Muscle layer of duodenum (tissue), 2 donors: ENCODE results near the gene DPP4.
"Not testable (repeated sequence)": the region's sequence is repeated elsewhere in the genome, so short reads cannot be mapped to it uniquely, and the experiment has no call there.

ENCODE experiments used
- H3K27ac ChIP-seq: one replicate; pipeline ENCODE4 v1.7.0; 2013; ENCODE audit warnings: mild to moderate bottlenecking, low read length
- H3K27me3 ChIP-seq: one replicate; pipeline ENCODE4 v1.7.0; 2013; ENCODE audit warnings: low read depth, mild to moderate bottlenecking, control low read depth, low read length
- H3K36me3 ChIP-seq, 2 donors: one replicate each; pipeline ENCODE4 v1.7.0; 2013; ENCODE audit warnings: low read length in 2 of 2, control low read depth in 1 of 2, mild to moderate bottlenecking in 1 of 2; ENCODE audit not compliant: insufficient read depth in 2 of 2, control insufficient read depth in 1 of 2
- H3K4me1 ChIP-seq, 2 donors: one replicate each; pipeline ENCODE4 v1.7.0; 2013; ENCODE audit warnings: low read length in 2 of 2, mild to moderate bottlenecking in 2 of 2, control low read depth in 1 of 2, moderate library complexity in 1 of 2; ENCODE audit not compliant: insufficient read depth in 2 of 2, control insufficient read depth in 1 of 2
- H3K4me3 ChIP-seq, 2 donors: one replicate each; pipeline ENCODE4 v1.7.0; 2013; ENCODE audit warnings: low read length in 2 of 2, low read depth in 1 of 2, mild to moderate bottlenecking in 1 of 2
- H3K9me3 ChIP-seq, 2 donors: one replicate each; pipeline ENCODE4 v1.7.0; 2013; ENCODE audit warnings: low read length in 2 of 2, control low read depth in 1 of 2, mild to moderate bottlenecking in 1 of 2; ENCODE audit not compliant: control insufficient read depth in 1 of 2
- donor health status: healthy.

The DPP4 gene

DNA sequence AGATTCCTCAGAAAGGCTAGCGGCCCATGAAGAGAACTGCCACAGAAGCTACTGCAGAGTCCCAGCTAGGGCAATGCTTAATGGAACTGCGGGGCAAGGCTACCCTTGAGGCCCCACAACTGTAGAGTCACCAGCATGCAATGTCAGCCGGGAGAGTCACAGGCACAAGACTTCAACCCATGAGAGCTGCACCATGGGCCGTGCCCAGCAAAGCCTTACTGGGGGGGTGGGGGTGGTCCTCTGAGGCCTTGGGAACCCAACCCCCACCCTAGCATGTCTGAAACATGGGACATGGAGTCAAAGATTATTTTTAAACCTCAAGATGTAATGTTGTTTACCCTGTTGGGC, 20.2 kb downstream of the DPP4 start:
- Histone ChIP-seq H3K27ac (no peak overlapping the region), H3K4me1 (no peaks in the 10 kb centered on the region), H3K4me3 (no peak overlapping the region), H3K9me3 (peaks cover 10 to 13% of the 10 kb centered on the region in 2 donors), H3K36me3 (no peaks in the 10 kb centered on the region), H3K27me3 (no peaks in the 10 kb centered on the region)

DNA sequence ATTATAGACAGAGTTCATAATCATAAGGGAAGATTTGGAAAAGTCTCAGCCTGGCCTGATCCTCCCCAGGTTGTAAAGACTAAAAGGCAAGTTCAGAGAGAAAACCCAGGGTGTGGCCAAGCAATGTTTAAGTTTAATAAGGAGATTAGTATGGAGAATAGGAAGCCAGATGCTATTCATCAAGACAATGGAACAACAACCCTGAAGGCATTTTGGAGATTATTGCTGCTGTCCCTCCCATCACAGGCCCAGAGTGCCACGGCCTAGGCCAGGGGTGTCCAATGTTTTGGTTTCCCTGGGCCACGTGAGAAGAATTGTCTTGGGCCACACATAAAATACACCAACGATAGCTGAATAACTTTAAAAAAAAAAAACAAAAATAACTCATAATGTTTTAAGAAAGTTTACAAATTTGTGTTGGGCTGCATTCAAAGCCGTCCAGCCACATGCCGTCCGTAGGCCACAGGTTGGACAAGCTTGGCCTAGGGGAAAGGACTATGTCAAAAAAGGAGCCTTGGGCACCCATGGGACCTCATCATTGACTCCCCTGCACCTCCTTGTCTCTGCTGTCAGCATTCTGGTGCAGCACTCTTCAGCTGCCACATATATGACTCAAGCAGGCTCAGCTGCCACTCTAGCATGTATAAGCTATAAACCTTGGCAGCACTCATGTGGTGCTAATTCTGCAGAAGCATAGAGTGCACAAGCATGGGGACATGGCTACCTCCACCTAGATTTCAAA, 20.8 kb downstream of the DPP4 start:
- Histone ChIP-seq H3K4me3 (no peak overlapping the region), H3K4me1 (no peaks in the 10 kb centered on the region), H3K27me3 (no peaks in the 10 kb centered on the region), H3K27ac (no peak overlapping the region), H3K9me3 (peaks cover 10 to 13% of the 10 kb centered on the region in 2 donors), H3K36me3 (no peaks in the 10 kb centered on the region)

DNA sequence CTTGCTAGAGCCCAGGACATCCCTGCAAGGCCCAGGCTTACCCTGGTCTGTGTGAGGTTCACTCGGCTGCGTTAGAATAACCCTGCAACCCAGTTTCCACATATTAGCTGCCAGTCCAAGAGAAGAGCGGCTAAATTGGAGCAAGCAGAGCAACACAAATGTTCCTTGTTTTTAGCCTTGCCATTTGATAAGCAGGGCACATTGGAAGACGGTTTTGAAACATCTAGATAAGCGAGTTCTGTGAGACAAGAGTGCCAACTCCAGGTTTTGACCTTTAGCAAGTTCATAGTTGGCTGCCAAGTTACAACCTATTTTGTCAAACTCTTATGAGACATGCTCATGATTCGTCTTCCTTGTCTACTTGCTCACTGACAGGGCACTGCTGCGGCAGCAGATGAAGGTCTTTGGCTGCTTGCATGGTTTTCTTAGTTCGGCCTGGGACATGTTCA, 23.5 kb downstream of the DPP4 start:
- H3K36me3 ChIP-seq: no peaks in the 10 kb centered on the region
- no peak overlapping the region for H3K27ac ChIP-seq
- no peak overlapping the region for H3K4me3 ChIP-seq
- H3K4me1 ChIP-seq: no peaks in the 10 kb centered on the region
- H3K9me3 ChIP-seq: no peaks in the 10 kb centered on the region
- H3K27me3 ChIP-seq: no peaks in the 10 kb centered on the region

DNA sequence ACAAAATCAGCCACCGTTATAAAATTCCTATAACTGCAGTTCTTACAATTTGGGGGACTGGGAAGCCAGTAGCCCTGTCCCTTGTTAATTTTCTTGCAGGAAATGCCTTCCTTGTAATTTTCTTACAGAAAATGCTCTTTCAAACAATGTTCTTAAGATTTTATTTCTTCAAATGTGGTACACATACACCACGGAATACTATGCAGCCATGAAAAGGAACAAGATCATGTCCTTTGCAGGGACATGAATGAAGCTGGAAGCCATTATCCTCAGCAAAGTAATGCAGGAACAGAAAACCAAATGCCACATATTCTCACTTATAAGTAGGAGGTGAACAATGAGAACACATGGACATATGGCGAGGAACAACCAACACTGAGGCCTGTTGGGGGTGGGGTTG, 24.9 kb downstream of the DPP4 start:
- not testable (repeated sequence) for H3K36me3 ChIP-seq, H3K27me3 ChIP-seq, H3K9me3 ChIP-seq, H3K4me3 ChIP-seq, H3K4me1 ChIP-seq, H3K27ac ChIP-seq

DNA sequence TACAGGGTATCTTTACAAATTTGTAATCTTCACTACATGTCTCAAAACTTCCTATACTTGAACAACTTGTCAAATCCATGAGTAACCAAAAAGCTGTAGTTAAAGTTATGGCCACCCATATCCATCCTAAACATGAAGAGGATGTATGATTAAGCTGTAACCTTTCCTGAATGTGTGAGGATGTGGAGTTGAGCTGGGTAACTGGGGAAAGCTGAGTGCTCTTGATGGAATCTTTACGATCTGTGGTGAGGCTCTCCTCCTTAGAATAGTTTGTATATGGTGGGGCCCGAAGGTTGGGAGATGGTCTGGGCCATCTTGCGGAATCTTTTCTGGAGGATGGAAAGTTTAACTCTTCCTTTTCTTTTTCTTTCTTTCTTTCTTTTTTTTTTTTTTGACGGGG, 29.4 kb downstream of the DPP4 start:
- Histone ChIP-seq H3K27ac (no peak overlapping the region), H3K4me1 (no peaks in the 10 kb centered on the region), H3K9me3 (no peaks in the 10 kb centered on the region), H3K27me3 (no peaks in the 10 kb centered on the region), H3K4me3 (no peak overlapping the region), H3K36me3 (no peaks in the 10 kb centered on the region)

DNA sequence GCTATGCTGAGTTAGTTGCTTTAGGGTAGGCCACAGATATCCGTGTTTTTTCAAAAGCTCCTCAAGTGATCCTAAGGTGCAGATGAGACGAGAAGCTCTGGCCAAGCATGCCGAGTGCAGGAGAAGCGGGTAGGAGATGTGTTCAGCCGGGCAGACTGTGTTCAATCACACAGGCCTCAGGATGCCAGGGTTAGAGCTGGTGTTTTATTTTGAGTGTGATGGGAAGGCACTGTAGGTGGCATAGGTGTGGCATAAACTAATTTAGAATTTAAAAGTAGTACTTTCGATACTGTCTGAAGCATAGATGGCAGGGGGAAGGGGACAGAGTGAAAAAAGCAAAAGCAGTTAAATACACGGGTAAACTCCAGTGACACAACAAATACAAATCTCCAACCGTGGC, 30.9 kb downstream of the DPP4 start:
- H3K9me3 ChIP-seq: no peaks in the 10 kb centered on the region
- no peak overlapping the region for H3K27ac ChIP-seq
- H3K4me1 ChIP-seq: peaks cover 0 to 2% of the 10 kb centered on the region in 2 donors
- H3K36me3 ChIP-seq: no peaks in the 10 kb centered on the region
- H3K27me3 ChIP-seq: no peaks in the 10 kb centered on the region
- no peak overlapping the region for H3K4me3 ChIP-seq

DNA sequence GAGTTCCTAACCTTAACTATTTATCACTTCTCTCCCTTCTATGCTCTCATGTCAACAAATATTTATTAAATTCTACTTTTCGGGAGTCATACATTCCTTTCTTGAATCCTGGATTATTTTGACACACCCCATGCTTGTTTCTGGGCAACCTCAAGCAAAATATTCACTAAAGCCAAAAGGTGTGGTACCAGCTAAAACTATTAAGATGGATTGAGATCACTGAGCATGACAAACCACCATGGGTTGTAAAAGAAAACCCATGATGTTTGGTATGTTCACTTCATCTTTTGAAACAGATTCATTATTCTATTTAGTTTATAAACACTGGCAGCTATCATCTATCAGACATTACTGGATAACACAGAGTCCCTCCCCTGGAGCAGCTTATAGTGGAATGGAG, 32.5 kb downstream of the DPP4 start:
- no peak overlapping the region for H3K27ac ChIP-seq
- no peaks in the 10 kb centered on the region for H3K36me3 ChIP-seq
- no peaks in the 10 kb centered on the region for H3K9me3 ChIP-seq
- no peaks in the 10 kb centered on the region for H3K27me3 ChIP-seq
- H3K4me1 ChIP-seq: peaks cover 0 to 2% of the 10 kb centered on the region in 2 donors
- H3K4me3 ChIP-seq: no peak overlapping the region

DNA sequence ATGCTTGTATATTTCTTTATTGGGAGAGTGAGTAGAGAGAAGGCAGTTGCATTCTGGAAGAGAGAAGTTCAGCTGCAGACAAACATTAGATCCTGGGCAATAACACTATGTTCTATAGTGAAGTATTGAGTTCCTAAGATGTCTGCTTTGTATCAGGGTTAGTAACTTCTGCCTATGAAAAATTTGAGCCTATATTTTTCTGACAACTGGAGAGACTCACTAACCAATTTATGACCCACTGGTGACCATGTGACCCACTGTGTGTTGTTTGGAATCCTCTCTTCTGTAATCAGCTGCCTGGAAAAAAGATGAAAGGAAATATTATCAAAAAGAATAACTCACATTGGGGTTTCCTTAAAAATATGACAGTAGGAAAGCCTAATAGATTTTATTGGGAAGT, 35.3 kb downstream of the DPP4 start:
- H3K27ac ChIP-seq: no peak overlapping the region
- no peaks in the 10 kb centered on the region for H3K27me3 ChIP-seq
- no peak overlapping the region for H3K4me3 ChIP-seq

DNA sequence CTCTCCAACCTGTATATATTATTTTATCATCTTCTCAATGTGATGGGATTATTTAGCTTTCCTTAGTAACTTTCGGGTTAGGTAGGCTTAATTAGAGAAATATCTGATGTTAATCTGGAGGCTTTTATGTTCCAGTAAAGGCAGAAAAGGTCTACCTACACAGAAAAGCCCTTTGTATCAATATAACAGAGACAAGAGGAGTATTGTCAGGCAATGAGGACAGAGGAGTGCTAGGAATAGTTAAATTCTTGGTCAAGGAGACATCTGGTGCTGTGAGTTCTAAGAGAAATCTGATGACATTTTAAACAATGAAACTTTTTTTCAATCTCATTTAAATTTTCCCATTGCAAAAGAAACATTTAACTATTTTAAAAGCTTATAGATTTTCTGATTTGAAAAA, 36.1 kb downstream of the DPP4 start:
- H3K4me1 ChIP-seq: peaks cover 0 to 2% of the 10 kb centered on the region in 2 donors
- no peaks in the 10 kb centered on the region for H3K36me3 ChIP-seq
- H3K27ac ChIP-seq: no peak overlapping the region
- no peaks in the 10 kb centered on the region for H3K27me3 ChIP-seq
- no peaks in the 10 kb centered on the region for H3K9me3 ChIP-seq
- H3K4me3 ChIP-seq: no peak overlapping the region

More for the DNA sequence above, 35.3 kb downstream of the DPP4 start:
- H3K9me3 ChIP-seq: no peaks in the 10 kb centered on the region
- peaks cover 0 to 2% of the 10 kb centered on the region in 2 donors for H3K4me1 ChIP-seq
- H3K36me3 ChIP-seq: no peaks in the 10 kb centered on the region

DNA sequence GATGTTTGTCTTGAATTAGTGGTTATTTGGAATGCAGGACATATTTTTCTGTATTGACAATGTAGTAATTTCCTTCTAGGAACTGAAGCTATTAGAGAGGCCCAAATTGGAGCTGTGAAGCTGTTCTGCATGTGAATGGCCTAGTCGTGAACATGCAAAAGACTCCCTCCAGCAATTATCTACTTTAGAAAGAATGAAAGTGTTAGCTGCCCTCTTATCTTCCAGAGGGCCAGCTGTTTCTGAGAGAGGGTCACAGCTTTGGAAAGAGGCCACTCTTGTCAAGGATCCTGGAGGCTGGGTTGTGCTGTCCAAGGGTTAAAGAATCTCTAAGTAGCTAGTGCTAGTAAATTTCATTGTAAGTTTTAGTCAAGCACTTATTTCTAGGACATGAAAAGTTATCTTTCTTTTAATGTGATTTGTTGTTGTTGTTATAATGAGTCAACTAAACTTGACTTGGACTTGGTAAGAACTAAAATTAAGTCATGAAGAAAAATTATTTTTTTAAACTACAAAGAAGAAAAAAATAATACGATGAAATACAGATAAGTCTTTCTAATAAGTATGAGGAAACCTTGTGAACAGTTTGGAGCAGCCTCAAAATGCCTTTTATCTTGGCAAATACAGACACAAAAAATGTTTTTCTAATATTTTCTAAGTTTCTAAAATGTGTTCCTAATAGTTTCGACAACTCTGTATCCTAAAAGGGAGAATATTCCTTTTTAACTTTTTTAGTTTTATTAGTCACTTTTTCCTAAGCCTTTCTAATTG, 36.8 kb downstream of the DPP4 start:
- Histone ChIP-seq H3K4me1 (peaks cover 0 to 2% of the 10 kb centered on the region in 2 donors), H3K4me3 (no peak overlapping the region), H3K27me3 (no peaks in the 10 kb centered on the region), H3K36me3 (no peaks in the 10 kb centered on the region), H3K27ac (no peak overlapping the region), H3K9me3 (no peaks in the 10 kb centered on the region)

DNA sequence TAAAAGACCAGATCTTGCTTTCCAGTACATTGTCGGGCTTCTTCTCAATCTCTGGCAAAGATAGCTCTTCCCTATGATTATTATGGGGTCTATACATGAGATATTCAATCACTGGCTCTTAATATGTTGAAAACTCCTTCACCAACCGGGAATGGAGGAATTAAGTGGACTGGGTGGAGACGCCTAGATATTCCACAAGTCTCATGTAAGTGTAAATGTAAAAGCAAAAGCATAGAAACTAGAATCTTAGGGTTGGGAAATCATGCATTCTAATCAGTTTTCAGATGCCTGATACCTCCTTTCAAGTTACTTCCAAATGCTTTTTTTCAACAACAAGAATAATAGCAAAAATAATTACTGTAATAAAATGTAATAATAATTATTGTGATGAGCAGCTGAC, 38.0 kb downstream of the DPP4 start:
- H3K27me3 ChIP-seq: no peaks in the 10 kb centered on the region
- no peak overlapping the region for H3K27ac ChIP-seq
- H3K4me1 ChIP-seq: peaks cover 0 to 2% of the 10 kb centered on the region in 2 donors
- no peak overlapping the region for H3K4me3 ChIP-seq
- no peaks in the 10 kb centered on the region for H3K9me3 ChIP-seq
- H3K36me3 ChIP-seq: no peaks in the 10 kb centered on the region
